GM18907 (cell line): ENCODE data around the gene ARID1B.
A peak's percentile ranks its signal among the peaks of the same experiment; 100 is the strongest.

Source experiments
- ATAC-seq: cut with Tn5 transposase; IDR thresholded peaks from one replicate; pipeline ENCODE4 v1.9.1; 2021; ENCODE audit warnings: mild to moderate bottlenecking, moderate library complexity; ENCODE audit not compliant: unreplicated experiment

ARID1B gene

GRCh38 chr6:156954816-156955215 lies 177.6 kb downstream of the ARID1B start:
- no peak for ATAC-seq

GRCh38 chr6:156955494-156956183 lies 178.5 kb downstream of the ARID1B start:
- ATAC-seq: no peak

DNA sequence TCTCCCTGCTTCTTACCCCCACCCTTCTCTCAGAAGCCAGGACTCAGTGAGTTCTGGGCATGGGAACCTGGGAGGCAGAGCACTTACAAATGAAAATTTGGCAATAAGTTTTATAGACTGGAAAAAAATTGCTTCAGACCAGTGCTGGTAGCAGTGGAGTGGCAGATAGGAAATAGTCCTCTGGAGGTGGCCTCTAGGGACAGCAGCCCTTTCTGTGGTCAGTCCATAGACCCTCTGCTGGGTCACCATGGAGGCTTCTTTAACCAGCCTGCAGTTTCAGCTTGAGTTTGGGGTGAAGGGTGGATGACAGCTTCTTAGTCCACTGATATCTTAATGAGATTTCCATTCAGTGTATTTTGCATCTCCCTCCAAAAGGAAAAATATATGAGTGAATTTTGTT lies 179.1 kb downstream of the ARID1B start:
- no peak for ATAC-seq

GRCh38 chr6:156957931-156958547 lies 180.9 kb downstream of the ARID1B start:
- no peak for ATAC-seq

GRCh38 chr6:156960525-156960924 lies 183.3 kb downstream of the ARID1B start:
- no peak for ATAC-seq

- ATAC-seq: no peak
Measured at GRCh38 chr6:156961282-156961892, 184.2 kb downstream of the ARID1B start.

DNA sequence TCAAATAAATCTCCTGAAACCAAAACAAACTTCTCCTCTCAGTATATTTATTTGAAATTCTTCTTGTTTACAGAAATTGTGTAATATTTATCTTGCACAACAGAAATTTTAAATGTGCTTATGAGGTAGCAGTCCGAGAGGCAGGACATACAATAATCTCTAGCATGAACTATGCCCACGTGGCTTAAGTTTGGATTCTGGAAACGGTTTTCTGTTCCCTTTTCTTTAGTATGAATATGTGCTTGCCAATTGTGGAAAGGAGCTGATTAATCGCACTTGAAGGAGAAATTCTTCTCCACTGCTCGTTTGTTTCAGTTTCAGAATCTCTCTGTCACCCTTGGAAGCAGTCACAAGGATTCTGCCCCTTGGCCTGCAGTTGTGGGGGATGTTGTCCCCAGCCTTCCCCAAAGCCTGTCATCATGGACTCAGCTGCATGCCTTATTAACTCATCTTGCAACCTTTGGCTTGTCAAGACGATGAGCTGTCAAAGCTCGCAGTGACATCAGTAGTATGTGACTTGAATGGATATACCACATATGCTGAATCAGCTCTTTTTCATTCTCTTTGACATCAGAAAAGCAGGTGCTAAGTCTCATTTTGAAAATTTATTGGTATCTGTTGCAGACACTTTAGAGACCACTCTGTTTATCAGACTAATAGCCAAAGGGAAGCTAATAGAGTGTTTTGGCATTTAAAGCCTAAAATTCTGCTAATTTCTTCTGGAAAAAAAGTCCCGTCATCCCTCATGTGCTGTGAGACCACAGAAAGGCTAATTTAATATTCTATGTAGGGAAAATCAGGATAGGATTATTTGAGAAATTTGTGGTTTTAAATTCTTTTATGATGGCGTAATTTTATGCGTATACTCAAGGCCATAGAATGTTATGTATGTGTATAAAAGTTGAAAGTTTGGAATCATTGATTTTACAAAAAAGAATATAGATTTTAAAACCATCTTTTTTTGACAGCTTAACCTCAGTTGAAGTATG lies 186.8 kb downstream of the ARID1B start:
- ATAC-seq: no peak

- no peak for ATAC-seq
Measured at GRCh38 chr6:156967852-156968251, 190.7 kb downstream of the ARID1B start.

GRCh38 chr6:156969233-156969632 lies 192.1 kb downstream of the ARID1B start:
- no peak for ATAC-seq

DNA sequence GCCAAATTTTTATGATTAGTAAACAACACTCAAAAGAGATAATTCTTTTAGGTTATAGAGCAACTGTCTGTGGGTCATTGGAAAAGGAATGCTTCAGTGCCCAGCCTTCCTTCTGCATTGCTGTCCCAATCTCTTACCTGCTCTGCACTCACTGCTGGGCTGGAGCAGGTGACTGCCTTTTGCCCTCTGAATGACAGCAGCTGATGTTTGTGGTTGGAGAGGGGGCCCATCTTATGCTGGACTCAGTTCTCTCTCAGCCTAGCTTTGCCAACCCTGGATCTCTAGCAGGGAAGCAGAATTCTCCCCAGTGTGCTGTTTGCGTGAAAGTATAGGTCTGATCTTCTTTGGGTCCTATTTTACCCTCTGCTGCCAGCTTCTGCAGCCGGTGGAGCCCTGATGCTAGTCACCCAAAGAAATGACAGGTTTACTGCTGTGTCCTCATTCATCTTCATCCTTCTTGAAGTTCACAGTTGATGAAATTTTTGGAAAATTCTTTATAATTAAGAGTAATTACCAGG lies 193.5 kb downstream of the ARID1B start:
- ATAC-seq: no peak

DNA sequence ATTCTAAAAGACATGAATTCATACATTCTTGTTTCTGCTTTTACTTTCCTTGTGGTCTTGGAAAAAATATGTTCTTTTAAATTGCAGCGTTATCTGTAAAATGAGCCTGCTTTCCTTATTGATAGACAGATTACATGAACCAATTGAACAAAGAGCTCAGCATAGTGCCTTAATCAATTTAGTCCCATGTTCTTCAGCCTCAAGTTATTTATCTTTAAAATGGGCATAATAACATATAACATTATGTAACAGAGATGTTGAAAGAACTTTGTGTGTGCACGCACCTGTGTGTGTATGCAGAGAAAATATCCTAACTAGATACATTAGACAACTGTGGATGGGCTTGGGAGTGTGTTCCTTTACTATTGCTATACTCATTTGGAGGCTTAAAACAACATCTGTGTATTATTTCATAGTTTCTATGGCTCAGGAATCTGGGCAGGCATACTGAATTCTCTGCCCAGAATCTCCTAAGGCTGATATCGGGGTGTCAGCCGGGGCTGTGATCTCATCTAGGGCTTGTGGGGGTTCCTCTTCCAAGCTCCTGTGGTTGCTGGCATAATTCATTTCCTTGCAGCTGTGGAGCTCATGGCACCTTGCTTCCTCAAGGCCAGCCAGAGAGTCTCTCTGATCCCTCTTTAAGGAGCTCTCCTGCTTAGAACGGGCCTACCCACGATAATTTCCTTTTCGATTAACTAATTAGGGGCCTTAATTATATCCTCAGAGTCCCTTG lies 194.1 kb downstream of the ARID1B start:
- ATAC-seq: no peak

DNA sequence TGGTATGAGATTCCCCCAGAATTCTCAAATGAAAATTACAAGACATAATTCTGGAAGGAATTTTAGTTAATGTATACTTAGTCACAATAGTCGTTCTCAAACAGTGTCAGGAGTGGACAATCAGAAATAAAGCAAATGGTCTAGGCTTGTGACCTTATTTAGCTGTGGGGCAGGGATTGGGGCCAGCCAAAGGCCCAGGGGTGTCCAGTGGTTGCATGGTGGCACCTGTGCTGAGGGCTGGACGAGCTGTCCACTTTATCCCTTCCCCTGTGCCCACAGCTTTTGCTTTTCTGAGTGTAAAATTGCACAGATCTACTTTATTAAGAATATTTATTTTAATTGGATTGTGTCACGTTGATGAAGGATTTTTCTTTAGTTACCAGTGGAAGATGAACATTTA lies 195.0 kb downstream of the ARID1B start:
- no peak for ATAC-seq

DNA sequence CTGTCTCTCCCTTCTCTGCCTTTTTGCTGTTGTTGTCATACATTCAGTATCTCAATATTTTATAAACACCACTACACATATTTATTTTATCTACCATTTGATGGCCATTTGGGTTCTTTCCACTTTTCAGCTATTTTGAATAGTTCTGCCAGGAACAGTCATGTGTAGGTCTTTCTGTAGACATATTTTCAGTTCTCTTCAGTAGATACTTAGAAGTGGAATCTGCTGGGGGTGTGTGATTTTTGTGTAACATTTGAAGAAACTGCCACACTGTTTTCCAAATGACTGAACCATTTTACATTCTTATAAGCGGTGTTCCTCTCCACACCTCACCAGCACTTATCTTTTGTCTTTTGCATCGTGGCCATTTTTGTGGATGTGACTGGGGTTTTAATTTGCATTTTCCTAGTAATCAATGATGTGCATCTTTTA lies 197.7 kb downstream of the ARID1B start:
- ATAC-seq: no peak

GRCh38 chr6:156975414-156975813 lies 198.2 kb downstream of the ARID1B start:
- no peak for ATAC-seq

GRCh38 chr6:156976216-156977127 lies 199.3 kb downstream of the ARID1B start:
- peak; percentile 42 for ATAC-seq

DNA sequence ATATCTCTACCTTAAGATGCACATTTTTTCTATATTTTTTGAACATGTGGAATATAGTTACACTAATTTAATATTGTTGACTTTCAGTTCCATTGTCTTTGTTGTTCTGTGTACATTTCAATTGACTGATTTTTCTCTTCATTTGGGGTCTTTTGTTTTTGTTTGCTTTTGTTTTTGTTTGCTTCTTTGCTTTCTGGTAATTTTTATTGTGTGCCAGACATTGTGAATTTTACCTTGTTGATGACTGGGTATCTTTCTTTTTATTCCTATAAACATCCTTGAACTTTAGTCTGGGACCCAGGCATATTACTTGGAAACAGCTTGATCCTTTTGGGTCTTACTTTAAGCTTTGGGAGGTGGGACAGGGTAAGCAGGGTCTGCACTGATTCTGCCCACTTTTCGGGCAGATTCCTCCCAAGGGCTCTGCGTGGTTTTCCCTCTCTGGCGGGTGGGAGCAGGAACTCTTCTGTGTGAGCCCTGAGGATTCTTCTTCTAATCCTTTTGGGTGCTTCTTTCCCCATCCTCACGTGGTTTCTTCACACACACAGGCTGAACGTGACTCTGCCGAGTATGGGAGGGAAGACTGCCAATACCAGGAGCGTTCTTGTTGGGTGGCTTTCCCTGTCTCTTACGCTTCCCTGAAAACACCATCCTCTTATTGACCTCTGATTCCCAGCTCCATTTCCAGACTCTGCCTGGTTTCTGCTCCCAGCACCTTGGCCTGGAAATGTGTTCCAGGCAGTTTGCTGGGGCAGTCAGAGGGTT lies 200.5 kb downstream of the ARID1B start:
- ATAC-seq: no peak

GRCh38 chr6:156978948-156979347 lies 201.8 kb downstream of the ARID1B start:
- ATAC-seq: no peak

- ATAC-seq: no peak
Measured at GRCh38 chr6:156980515-156980914, 203.3 kb downstream of the ARID1B start.
